Activated T-cell treated with anti-CD3 and anti-CD28 coated beads for 4 hours (primary cell): ENCODE data around the gene UBXN10.

Experiments
- DNase-seq: peaks from one replicate; pipeline ENCODE4 v3.0.0-alpha.2; 2020

UBXN10 gene

GRCh38 chr1:20184481-20184900 is 1.4 kb upstream of the UBXN10 start:
- DNase-seq, result no peak

- peak; percentile 44 for DNase-seq
Observed at GRCh38 chr1:20184997-20185833, 681 bp upstream of the UBXN10 start.

GRCh38 chr1:20187103-20187812 is 1.4 kb downstream of the UBXN10 start:
- no peak for DNase-seq

- no peak for DNase-seq
Observed at GRCh38 chr1:20187813-20188454, 2.0 kb downstream of the UBXN10 start.

GRCh38 chr1:20188455-20188817 is 2.5 kb downstream of the UBXN10 start:
- DNase-seq, result no peak

- no peak for DNase-seq
Observed at GRCh38 chr1:20189664-20190063, 3.8 kb downstream of the UBXN10 start.

- DNase-seq, result no peak
Observed at GRCh38 chr1:20190256-20191160, 4.6 kb downstream of the UBXN10 start.

GRCh38 chr1:20191266-20191825 is 5.5 kb downstream of the UBXN10 start:
- no peak for DNase-seq

GRCh38 chr1:20192364-20192763 is 6.5 kb downstream of the UBXN10 start:
- no peak for DNase-seq

GRCh38 chr1:20192871-20193411 is 7.0 kb downstream of the UBXN10 start:
- DNase-seq, result no peak

GRCh38 chr1:20194224-20194623 is 8.3 kb downstream of the UBXN10 start:
- no peak for DNase-seq

- peak; percentile 71 for DNase-seq
Observed at GRCh38 chr1:20194757-20195461, 9.0 kb downstream of the UBXN10 start.

- no peak for DNase-seq
Observed at GRCh38 chr1:20195462-20195780, 9.5 kb downstream of the UBXN10 start.

GRCh38 chr1:20197329-20197791 is 11.5 kb downstream of the UBXN10 start:
- no peak for DNase-seq

- DNase-seq, result no peak
Observed at GRCh38 chr1:20198296-20198695, 12.4 kb downstream of the UBXN10 start.

- DNase-seq, result no peak
Observed at GRCh38 chr1:20198918-20199317, 13.0 kb downstream of the UBXN10 start.

- no peak for DNase-seq
Observed at GRCh38 chr1:20199403-20199802, 13.5 kb downstream of the UBXN10 start.

- no peak for DNase-seq
Observed at GRCh38 chr1:20199840-20200239, 13.9 kb downstream of the UBXN10 start.

- no peak for DNase-seq
Observed at GRCh38 chr1:20200966-20201365, 15.1 kb downstream of the UBXN10 start.

GRCh38 chr1:20202166-20202565 is 16.3 kb downstream of the UBXN10 start:
- no peak for DNase-seq

GRCh38 chr1:20207546-20207945 is 21.6 kb downstream of the UBXN10 start:
- no peak for DNase-seq

- no peak for DNase-seq
Observed at GRCh38 chr1:20209471-20209870, 23.6 kb downstream of the UBXN10 start.
